Measurements from ENCODE around the gene NRF1. TPM values are rescaled to one million over a fixed set of nuclear protein-coding genes. Genes with fewer than 3 reads are reported as not detected.

Gene NRF1
- total RNA-seq, 1 experiment from 2014 or later = 25.9 TPM

DNA sequence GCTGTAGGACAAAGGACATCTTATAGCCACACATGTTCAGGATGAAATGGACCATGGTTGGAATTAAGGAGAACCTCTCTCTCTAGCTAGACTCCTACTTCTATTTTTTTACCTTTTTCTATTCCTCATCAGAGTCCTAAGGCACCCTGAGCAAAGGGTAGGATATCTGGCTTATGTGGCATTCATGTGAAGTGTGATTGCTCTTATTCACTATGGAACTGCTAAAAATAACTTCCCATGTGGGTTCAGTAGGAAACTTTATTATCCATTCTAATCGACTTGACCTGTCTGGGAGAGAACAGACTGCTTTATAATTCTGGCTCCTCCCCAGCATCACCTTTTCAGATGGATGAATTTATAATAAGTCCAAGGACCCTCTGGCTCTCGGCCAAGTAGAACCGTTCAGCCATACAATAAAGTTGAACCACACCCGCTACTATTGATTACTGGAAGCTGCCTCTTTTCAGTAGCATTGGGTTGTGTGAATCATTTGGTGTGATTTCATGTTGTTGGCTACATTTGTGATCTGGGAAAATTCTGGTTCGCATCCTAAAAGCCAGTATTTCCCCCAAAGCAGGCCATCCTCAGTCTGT is 117.5 kb downstream of the NRF1 start:
- Histone ChIP-seq H4K20me1 (ENCODE audit: insufficient read depth) (peaks cover 7% of the 10 kb centered on the region; the same call in 1 of the 2 replicates), H3K27me3 (ENCODE audit: insufficient read depth, low read length) (no peaks in the 10 kb centered on the region), H3K4me1 (ENCODE audit: control insufficient read depth in 1 of 2, insufficient read depth in 2 of 2, low read length in 2 of 2) (no peaks in the 10 kb centered on the region), H3K36me3 (ENCODE audit: control insufficient read depth in 1 of 2, insufficient read depth in 2 of 2, low read length in 2 of 2) (peaks cover 12 to 19% of the 10 kb centered on the region in 2 experiments; a peak in 3 of 4 replicates), H3K9me2 (ENCODE audit: insufficient read depth) (no peaks in the 10 kb centered on the region), H3K9ac (ENCODE audit: low read length) (no peak overlapping the region), H2AFZ (ENCODE audit: low read depth, low read length, poor library complexity, severe bottlenecking) (no peak overlapping the region), H3K79me2 (ENCODE audit: insufficient read depth, low read length) (no peaks in the 10 kb centered on the region), H3K9me3 (ENCODE audit: control insufficient read depth in 1 of 2, insufficient read depth in 1 of 2, low read depth in 1 of 2, low read length in 2 of 2) (no peaks in the 10 kb centered on the region), H3K4me3 (replicated peaks in 1 of 2; ENCODE audit: low read depth in 1 of 2, low read length in 2 of 2) (no peak overlapping the region), H3K4me2 (ENCODE audit: low read length) (no peak overlapping the region), H3K27ac (ENCODE audit: low read depth, low read length) (no peak overlapping the region)
- POLR2A ChIA-PET = no interaction called here
- ATAC-seq = no peak
- CTCF ChIA-PET = no interaction called here
- TF ChIP-seq CTCF (IDR thresholded peaks at IDR 0.05 in 2 of 3, conservative IDR thresholded peaks at IDR 0.05 in 1 of 3; ENCODE audit: borderline replicate concordance in 1 of 3, insufficient read depth in 1 of 3, low read depth in 2 of 3, low read length in 2 of 3) (no peak), EZH2phosphoT487 (IDR thresholded peaks at IDR 0.05; ENCODE audit: borderline replicate concordance) (no peak), ATF3 (IDR thresholded peaks at IDR 0.05) (no peak), JUND (IDR thresholded peaks at IDR 0.05) (no peak), TCF7L2 (IDR thresholded peaks at IDR 0.05; ENCODE audit: borderline replicate concordance, extremely low read depth, insufficient read depth, insufficient read length) (no peak), ZNF274 (IDR thresholded peaks at IDR 0.05; ENCODE audit: low read depth, low read length) (no peak), ZBTB33 (IDR thresholded peaks at IDR 0.05; ENCODE audit: extremely low read depth, insufficient replicate concordance, low read length) (no peak), EZH2 (IDR thresholded peaks at IDR 0.05) (no peak), SRF (IDR thresholded peaks at IDR 0.05; ENCODE audit: low read depth) (no peak)
- no peak for DNase-seq (ENCODE audit: low read depth, low spot score)
- intact Hi-C loops (cut with micrococcal nuclease) = no loop called here
- RAD21 ChIA-PET (ENCODE audit: low non-redundant PET in 1 of 2, low total read pairs in 2 of 2, uncharacterized antibody in 2 of 2, unreplicated experiment in 2 of 2) = no interaction called here
- BruUV-seq (replicated peaks) = no TSS peak
